IMR-90 (cell line): Measurements from ENCODE around the gene AHR. TPM values are rescaled to one million over a fixed set of nuclear protein-coding genes. Genes with fewer than 3 reads are reported as not detected.
A peak's percentile ranks its signal among the peaks of the same experiment; 100 is the strongest.

Experiments used
- ATAC-seq: fragments of 200-7000 bp; cut with Tn5 transposase; 2 replicates; pipeline ENCODE4 v1.9.1; 2020; ENCODE audit warnings: low read depth, mild to moderate bottlenecking, moderate library complexity
- BruUV-seq: library from RNA; stranded (reverse); fragments of 400-500 nt; replicated peaks from 2 replicates; lab custom pipeline; 2021; lab: Mats Ljungman, UMichigan
- CTCF ChIA-PET: fragments of 300-600 bp; formaldehyde crosslinking; extraction: SDS; loops from one replicate; lab custom pipeline; 2021; ENCODE audit warnings: antibody characterized with exemption; lab: Yijun Ruan, JAX
- POLR2A ChIA-PET: fragments of 300-600 bp; sonication (Branson Sonifier 250); formaldehyde crosslinking; loops from one replicate; lab custom pipeline; 2022; ENCODE audit warnings: antibody characterized with exemption; ENCODE audit not compliant: unreplicated experiment; lab: Charles Lee
- DNase-seq: peaks from one replicate; pipeline ENCODE4 v3.0.0; 2013
- H2AFZ ChIP-seq: replicated peaks from 2 replicates; pipeline ENCODE3; 2013; ENCODE audit warnings: low read length, mild to moderate bottlenecking; ENCODE audit not compliant: poor library complexity
- H2AK5ac ChIP-seq: 2 replicates; pipeline ENCODE4 v1.6.1; 2013; ENCODE audit warnings: low read depth, low read length, inconsistent platforms
- H2AK9ac ChIP-seq: replicated peaks from 2 replicates; pipeline ENCODE3; 2013; ENCODE audit warnings: mild to moderate bottlenecking, low read depth, low read length, moderate library complexity; ENCODE audit not compliant: poor library complexity
- H2BK120ac ChIP-seq: 2 replicates; pipeline ENCODE4 v1.6.1; 2013; ENCODE audit warnings: low read depth, low read length, inconsistent platforms
- H2BK15ac ChIP-seq: 3 replicates; pipeline ENCODE4 v1.6.1; 2013; ENCODE audit warnings: low read depth, low read length, inconsistent platforms
- H2BK20ac ChIP-seq: 2 replicates; pipeline ENCODE4 v1.6.1; 2013; ENCODE audit warnings: low read depth, mild to moderate bottlenecking, inconsistent platforms, low read length, moderate library complexity
- H2BK5ac ChIP-seq: 2 replicates; pipeline ENCODE4 v1.6.1; 2013; ENCODE audit warnings: mild to moderate bottlenecking, low read depth, low read length, inconsistent platforms; ENCODE audit not compliant: poor library complexity, severe bottlenecking
- H3K14ac ChIP-seq: replicated peaks from 2 replicates; pipeline ENCODE4 v1.6.1; 2013; ENCODE audit warnings: low read depth, low read length, inconsistent platforms
- H3K18ac ChIP-seq: 2 replicates; pipeline ENCODE4 v1.6.1; 2013; ENCODE audit warnings: low read depth, low read length, control low read depth
- H3K23ac ChIP-seq: 2 replicates; pipeline ENCODE4 v1.6.1; 2013; ENCODE audit warnings: low read depth, low read length, inconsistent platforms
- H3K27ac ChIP-seq: 2 replicates; pipeline ENCODE4 v1.5.1; 2013; ENCODE audit warnings: mild to moderate bottlenecking, control low read depth, low read length; ENCODE audit not compliant: insufficient read depth
- H3K27me3 ChIP-seq: 2 replicates; pipeline ENCODE4 v1.6.1; 2013; ENCODE audit warnings: low read length; ENCODE audit not compliant: control insufficient read depth, insufficient read depth
- H3K36me3 ChIP-seq: 2 replicates; pipeline ENCODE4 v1.6.1; 2013; ENCODE audit warnings: low read length, mixed read lengths; ENCODE audit not compliant: control insufficient read depth, insufficient read depth
- H3K4ac ChIP-seq: 2 replicates; pipeline ENCODE4 v1.6.1; 2013; ENCODE audit warnings: low read depth, low read length, inconsistent platforms
- H3K4me1 ChIP-seq: 2 replicates; pipeline ENCODE4 v1.6.1; 2013; ENCODE audit warnings: low read length, mixed read lengths; ENCODE audit not compliant: control insufficient read depth, insufficient read depth
- H3K4me2 ChIP-seq: 2 replicates; pipeline ENCODE4 v1.6.1; 2013; ENCODE audit warnings: low read depth, mild to moderate bottlenecking, control low read depth, low read length, moderate library complexity
- H3K4me3 ChIP-seq: 2 replicates; pipeline ENCODE4 v1.5.1; 2013; ENCODE audit warnings: low read depth, mild to moderate bottlenecking, control low read depth, low read length, moderate library complexity; ENCODE audit not compliant: insufficient read depth
- H3K56ac ChIP-seq: 2 replicates; pipeline ENCODE4 v1.6.1; 2013; ENCODE audit warnings: low read length, inconsistent platforms; ENCODE audit not compliant: insufficient read depth; ENCODE audit errors: extremely low read depth
- H3K79me1 ChIP-seq, 2 experiments: 2 replicates each; pipeline ENCODE4 v1.6.1; 2013; ENCODE audit warnings: low read length in 2 of 2, inconsistent platforms in 1 of 2, low read depth in 1 of 2
- H3K9ac ChIP-seq: 2 replicates; pipeline ENCODE4 v1.6.1; 2013; ENCODE audit warnings: low read depth, low read length, control low read depth
- H3K9me1 ChIP-seq: 2 replicates; pipeline ENCODE4 v1.6.1; 2013; ENCODE audit warnings: low read length, inconsistent platforms; ENCODE audit not compliant: insufficient read depth
- H3K9me3 ChIP-seq: 2 replicates; pipeline ENCODE4 v1.6.1; 2013; ENCODE audit warnings: low read length; ENCODE audit not compliant: control insufficient read depth, insufficient read depth
- H4K20me1 ChIP-seq: 2 replicates; pipeline ENCODE4 v1.6.1; 2013; ENCODE audit warnings: low read length, inconsistent platforms; ENCODE audit not compliant: insufficient read depth
- H4K5ac ChIP-seq: 2 replicates; pipeline ENCODE4 v1.6.1; 2013; ENCODE audit warnings: mild to moderate bottlenecking, low read depth, low read length, control low read depth
- H4K8ac ChIP-seq, 2 experiments: 2 replicates each; pipeline ENCODE4 v1.6.1; 2013; ENCODE audit warnings: low read depth in 2 of 2, low read length in 2 of 2, control low read depth in 1 of 2, inconsistent platforms in 1 of 2
- H4K91ac ChIP-seq: 2 replicates; pipeline ENCODE4 v1.6.1; 2013; ENCODE audit warnings: low read depth, low read length, inconsistent platforms; ENCODE audit not compliant: insufficient read depth
- FOS ChIP-seq: fragments of 150-350 bp; IDR thresholded peaks from 2 replicates; pipeline ENCODE4 v1.6.1; 2016; ENCODE audit warnings: low read depth, low read length
- MAFK ChIP-seq: IDR thresholded peaks from 2 replicates; pipeline ENCODE4 v1.6.1; 2012; ENCODE audit warnings: low read depth, low read length, improper control_type of control experiment
- WGBS, 2 experiments: methylation state at CpG; one replicate each; pipeline versions ENCODE4 v1.1.5 to v1.1.7; 2013; ENCODE audit warnings: missing lambda C conversion rate in 2 of 2; ENCODE audit not compliant: insufficient read length in 1 of 2; ENCODE audit errors: extremely low coverage in 2 of 2; 5-methylcytosine and 5-hydroxymethylcytosine counted together
- dilution Hi-C: fragments of 300-500 bp; cut with HindIII; formaldehyde crosslinking; loops from one replicate; pipeline ENCODE4 v1.14.3; 2018; ENCODE audit warnings: low sequenced_read_pairs; ENCODE audit not compliant: unreplicated experiment
- in situ Hi-C: fragments of 300-500 bp; cut with MboI; formaldehyde crosslinking; loops from 3 replicates; pipeline ENCODE4 v1.14.3; 2019; ENCODE audit warnings: low sequenced_read_pairs, inconsistent platforms, mixed read lengths
- intact Hi-C: fragments of 100-400 bp; cut with micrococcal nuclease; formaldehyde crosslinking; loops from 2 replicates; pipeline ENCODE4 v1.10.0; 2022
- polyA plus RNA-seq, 3 experiments: library from polyadenylated mRNA; depleted of rRNA; stranded (reverse); fragments of >200 nt; gene quantifications; 2 replicates each; pipeline ENCODE4 v1.2.3, GENCODE V29; 2012; ENCODE audit warnings: low replicate concordance in 1 of 3
- total RNA-seq: library from RNA; depleted of rRNA; stranded (reverse); fragments of >200 nt; gene quantifications from 2 replicates; pipeline ENCODE4 v1.2.3, GENCODE V29; 2012

AHR gene
- total and polyA plus RNA-seq, 2 of the 4 experiments (the other 2 are of a cell fraction) = 6.9 to 55.2 TPM

- Histone ChIP-seq H2BK5ac (no peak overlapping the region), H3K27ac (no peak overlapping the region), H3K79me1 (peaks cover 3 to 31% of the 10 kb centered on the region in 2 experiments), H2BK20ac (no peak overlapping the region), H3K4me2 (peak overlapping the region; percentile 90), H3K36me3 (no peaks in the 10 kb centered on the region), H3K56ac (no peak overlapping the region), H2AK9ac (no peak overlapping the region), H3K4me1 (peaks cover 8% of the 10 kb centered on the region; the same call in 1 of the 2 replicates), H4K5ac (no peak overlapping the region), H2AK5ac (no peak overlapping the region), H3K4ac (no peak overlapping the region), H2BK15ac (no peak overlapping the region), H4K8ac (no peak overlapping the region), H3K27me3 (no peaks in the 10 kb centered on the region), H3K18ac (no peak overlapping the region), H2BK120ac (no peak overlapping the region), H3K9me3 (no peaks in the 10 kb centered on the region), H3K9ac (peak overlapping the region; percentile 73; the same call in 1 of the 2 replicates), H4K20me1 (peaks cover 8% of the 10 kb centered on the region; the same call in 1 of the 2 replicates), H4K91ac (no peak overlapping the region), H3K9me1 (no peaks in the 10 kb centered on the region), H2AFZ (no peak overlapping the region), H3K4me3 (peak overlapping the region; percentile 98), H3K14ac (no peak overlapping the region), H3K23ac (no peak overlapping the region)
- ATAC-seq = no peak
- WGBS, 2 experiments = no CpG with 5 or more reads among the region's 1 CpG
- BruUV-seq = no TSS peak
- dilution Hi-C loops (no loop called here), in situ Hi-C loops (loop anchor here (5.0 to 10.0 kb wide), 2 partner anchors 318 to 344 kb away; no protein-coding TSS in a partner anchor), intact Hi-C loops (loop anchor here (2.0 kb wide), 2 partner anchors 310 to 374 kb away; no protein-coding TSS in a partner anchor)
- ChIA-PET POLR2A (no interaction called here), CTCF (interaction anchor here (0.9 kb wide), 1 partner anchor 65 kb away, joined by 3 read pairs; no protein-coding TSS in a partner anchor)
- no peak for DNase-seq
- TF ChIP-seq MAFK (0 out of 2 replicates have a peak, but pooled peaks have one; percentile 25), FOS (no peak)
Observed at GRCh38 chr7:17300437-17300836, 2.0 kb downstream of the AHR start.
